Liver (tissue), 9 donors: Measurements from ENCODE around the gene SETD3. TPM values are rescaled to one million over a fixed set of nuclear protein-coding genes. Genes with fewer than 3 reads are reported as not detected.

ENCODE experiments used
- DNase-seq: peaks from one replicate; pipeline ENCODE4 v3.0.0-alpha.2; 2017; ENCODE audit warnings: low spot score
- H3K27ac ChIP-seq, 2 donors: one replicate each; pipeline ENCODE4 v1.7.0; 2013; ENCODE audit warnings: inconsistent platforms in 2 of 2, low read length in 2 of 2, control low read depth in 1 of 2, low read depth in 1 of 2, mild to moderate bottlenecking in 1 of 2
- H3K27me3 ChIP-seq, 4 donors: one replicate each; pipeline versions ENCODE4 v1.6.1 to v1.7.0; 2013; ENCODE audit warnings: low read length in 3 of 4, inconsistent platforms in 1 of 4, mild to moderate bottlenecking in 1 of 4, moderate library complexity in 1 of 4; ENCODE audit not compliant: control insufficient read depth in 4 of 4, insufficient read depth in 4 of 4
- H3K36me3 ChIP-seq, 4 donors: one replicate each; pipeline versions ENCODE4 v1.6.1 to v1.7.0; 2013; ENCODE audit warnings: low read length in 3 of 4, mild to moderate bottlenecking in 3 of 4, low read depth in 1 of 4, moderate library complexity in 1 of 4; ENCODE audit not compliant: control insufficient read depth in 4 of 4, insufficient read depth in 3 of 4
- H3K4me1 ChIP-seq, 4 donors: one replicate each; pipeline versions ENCODE4 v1.6.1 to v1.7.0; 2013; ENCODE audit warnings: low read length in 3 of 4, mild to moderate bottlenecking in 3 of 4, moderate library complexity in 1 of 4; ENCODE audit not compliant: control insufficient read depth in 4 of 4, insufficient read depth in 4 of 4
- H3K4me3 ChIP-seq, 3 donors: one replicate each; pipeline versions ENCODE4 v1.6.1 to v1.7.0; 2013; ENCODE audit warnings: low read length in 3 of 3, control low read depth in 1 of 3, low read depth in 1 of 3, mild to moderate bottlenecking in 1 of 3
- H3K9ac ChIP-seq, 2 donors: one replicate each; pipeline ENCODE4 v1.7.0; 2013; ENCODE audit warnings: low read length in 2 of 2, mild to moderate bottlenecking in 2 of 2, moderate library complexity in 2 of 2, control low read depth in 1 of 2, low read depth in 1 of 2
- H3K9me3 ChIP-seq, 4 donors: one replicate each; pipeline versions ENCODE4 v1.6.1 to v1.7.0; 2013; ENCODE audit warnings: low read length in 3 of 4; ENCODE audit not compliant: control insufficient read depth in 4 of 4
- CTCF ChIP-seq: fragments of 150-350 bp; IDR thresholded peaks from 2 replicates; pipeline ENCODE4 v1.5.1; 2017; ENCODE audit warnings: improper control_type of control experiment, low read depth, low read length; ENCODE audit not compliant: missing input control
- EGR1 ChIP-seq, 2 donors: IDR thresholded peaks; 2 replicates each; pipeline ENCODE4 v1.6.1; 2016 to 2018; ENCODE audit warnings: antibody characterized with exemption in 2 of 2, low read depth in 2 of 2
- FOXA1 ChIP-seq: IDR thresholded peaks from 2 replicates; pipeline ENCODE4 v1.6.1; 2016; ENCODE audit warnings: antibody characterized with exemption
- FOXA2 ChIP-seq: IDR thresholded peaks from 2 replicates; pipeline ENCODE4 v1.6.1; 2016; ENCODE audit warnings: antibody characterized with exemption
- GABPA ChIP-seq, 2 donors: IDR thresholded peaks in 1 of 2; conservative IDR thresholded peaks in 1 of 2; 2 replicates each; pipeline ENCODE4 v1.6.1; 2016; ENCODE audit warnings: antibody characterized with exemption in 2 of 2, mild to moderate bottlenecking in 1 of 2, moderate library complexity in 1 of 2
- HNF4A ChIP-seq, 2 donors: conservative IDR thresholded peaks; 2 replicates each; pipeline ENCODE4 v1.6.1; 2016; ENCODE audit warnings: antibody characterized with exemption in 2 of 2, mild to moderate bottlenecking in 2 of 2
- HNF4G ChIP-seq: IDR thresholded peaks from 2 replicates; pipeline ENCODE4 v1.6.1; 2016; ENCODE audit warnings: antibody characterized with exemption
- JUND ChIP-seq, 2 donors: IDR thresholded peaks; 2 replicates each; pipeline ENCODE4 v1.6.1; 2016; ENCODE audit warnings: antibody characterized with exemption in 2 of 2
- MAX ChIP-seq: IDR thresholded peaks from 2 replicates; pipeline ENCODE4 v1.6.1; 2016; ENCODE audit warnings: antibody characterized with exemption
- NR2F2 ChIP-seq: IDR thresholded peaks from 2 replicates; pipeline ENCODE4 v1.6.1; 2016; ENCODE audit warnings: antibody characterized with exemption
- RAD21 ChIP-seq, 2 donors: IDR thresholded peaks; 2 replicates each; pipeline ENCODE4 v1.6.1; 2016; ENCODE audit warnings: antibody characterized with exemption in 2 of 2, mild to moderate bottlenecking in 2 of 2
- REST ChIP-seq: IDR thresholded peaks from 2 replicates; pipeline ENCODE4 v1.6.1; 2016; ENCODE audit warnings: antibody characterized with exemption, mild to moderate bottlenecking
- RXRA ChIP-seq, 2 donors: IDR thresholded peaks; 2 replicates each; pipeline ENCODE4 v1.6.1; 2017 to 2018; ENCODE audit warnings: antibody characterized with exemption in 2 of 2, mild to moderate bottlenecking in 1 of 2
- SP1 ChIP-seq: IDR thresholded peaks from 2 replicates; pipeline ENCODE4 v1.6.1; 2018; ENCODE audit warnings: antibody characterized with exemption, mild to moderate bottlenecking
- TAF1 ChIP-seq: conservative IDR thresholded peaks from 2 replicates; pipeline ENCODE4 v1.6.1; 2016; ENCODE audit warnings: antibody characterized with exemption, mild to moderate bottlenecking
- YY1 ChIP-seq: IDR thresholded peaks from 2 replicates; pipeline ENCODE4 v1.6.1; 2016; ENCODE audit warnings: antibody characterized with exemption, mild to moderate bottlenecking
- ZBTB33 ChIP-seq: IDR thresholded peaks from 2 replicates; pipeline ENCODE4 v1.6.1; 2016; ENCODE audit warnings: antibody characterized with exemption
- WGBS: extraction: QIAGEN DNeasy Blood & Tissue Kit; methylation state at CpG from one replicate; pipeline ENCODE4 v1.1.7; 2013; 5-methylcytosine and 5-hydroxymethylcytosine counted together
- polyA plus RNA-seq, 2 donors: library from polyadenylated mRNA; stranded (reverse) in 1 of 2; unstranded in 1 of 2; fragments of 200-250 nt in 1 of 2; fragments of >200 nt in 1 of 2; fragmentation: Nextera tagmentation in 1 of 2; extraction: Ambion mirVana in 1 of 2; gene quantifications; one replicate each; pipeline versions ENCODE4 v1.2.1 to v1.2.3, GENCODE V29; 2013 to 2015
- total RNA-seq, 2 donors: library from RNA; depleted of rRNA; stranded (reverse); fragments of >200 nt; gene quantifications; one replicate each; pipeline ENCODE4 v1.2.3, GENCODE V29; 2014
- TF ChIP-seq, protein P1 (sequence below): IDR thresholded peaks from 2 replicates; pipeline ENCODE4 v1.6.1; 2016; ENCODE audit warnings: antibody characterized with exemption
- donor health status: healthy.
- donor health status: healthy.
- donor health status: healthy.
- donor health status: healthy.
- donor health status: healthy.

SETD3 gene
- total and polyA plus RNA-seq, 4 donors, result 18.7 to 39.7 (median 19.4) TPM

DNA sequence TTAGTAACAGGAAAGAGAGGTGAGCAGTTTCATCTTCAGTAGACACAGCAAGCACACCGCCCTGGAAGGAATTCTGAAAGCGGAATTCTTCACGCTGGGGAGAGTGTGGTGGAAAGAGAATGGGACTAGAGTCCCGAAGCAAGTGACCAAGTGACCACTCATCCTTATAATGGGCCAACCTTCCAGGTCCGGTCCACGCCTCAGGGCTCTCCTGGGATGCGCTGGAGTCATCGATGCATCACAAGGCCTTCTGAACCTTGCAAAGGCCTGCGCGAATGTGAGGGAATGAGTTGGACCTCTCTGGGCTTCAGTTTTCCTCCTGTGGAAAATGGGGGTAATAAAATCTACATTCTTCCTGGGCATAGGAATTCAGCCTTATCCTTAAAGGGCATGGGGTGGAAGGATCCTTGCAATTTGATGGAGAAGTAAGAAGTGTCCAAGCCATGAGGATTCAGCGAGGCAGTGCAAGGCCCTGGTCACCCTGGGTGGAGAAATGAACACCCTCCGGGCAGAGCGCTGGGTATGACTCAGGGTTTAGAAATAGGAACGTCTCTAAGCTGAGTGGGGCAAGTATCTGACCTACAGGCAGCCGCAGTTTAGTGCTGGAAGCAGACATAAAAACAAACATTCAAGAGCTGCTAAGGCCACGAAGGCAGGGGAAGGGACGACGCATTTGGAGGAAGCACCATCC lies 97.7 kb downstream of the SETD3 start:
- no peak overlapping the region for H3K4me3 ChIP-seq
- H3K4me1 ChIP-seq, result peaks cover 8 to 20% (median 16%) of the 10 kb centered on the region in 4 donors
- H3K27me3 ChIP-seq, result no peaks in the 10 kb centered on the region
- H3K27ac ChIP-seq, result no peak overlapping the region
- TF ChIP-seq HNF4A (conservative IDR thresholded peaks at IDR 0.05) (no peak), FOXA1 (no peak), CTCF (no peak), YY1 (no peak), FOXA2 (no peak), HNF4G (no peak), EGR1 (IDR thresholded peaks at IDR 0.05; ENCODE audit: low read depth in 2 of 2) (no peak), JUND (IDR thresholded peaks at IDR 0.05) (no peak), NR2F2 (no peak), GABPA (IDR thresholded peaks at IDR 0.05 in 1 of 2, conservative IDR thresholded peaks at IDR 0.05 in 1 of 2) (no peak), RXRA (IDR thresholded peaks at IDR 0.05) (no peak), SP1 (no peak), RAD21 (IDR thresholded peaks at IDR 0.05) (no peak), MAX (no peak), ZBTB33 (no peak), REST (no peak), TAF1 (no peak)
- TF ChIP-seq, protein P1, sequence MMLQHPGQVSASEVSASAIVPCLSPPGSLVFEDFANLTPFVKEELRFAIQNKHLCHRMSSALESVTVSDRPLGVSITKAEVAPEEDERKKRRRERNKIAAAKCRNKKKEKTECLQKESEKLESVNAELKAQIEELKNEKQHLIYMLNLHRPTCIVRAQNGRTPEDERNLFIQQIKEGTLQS, result no peak
- WGBS, result 95% methylated on average over 18 of the region's 18 CpGs
- no peaks in the 10 kb centered on the region for H3K36me3 ChIP-seq
- DNase-seq, result no peak
- no peaks in the 10 kb centered on the region for H3K9me3 ChIP-seq
- H3K9ac ChIP-seq, result no peak overlapping the region
